Epithelial cell of proximal tubule (primary cell): ENCODE data around the gene POU6F2. TPM values are rescaled to one million over a fixed set of nuclear protein-coding genes. Genes with fewer than 3 reads are reported as not detected.
"Not testable (repeated sequence)": the region's sequence is repeated elsewhere in the genome, so short reads cannot be mapped to it uniquely, and the experiment has no call there.

Source experiments
- DNase-seq: peaks from one replicate; pipeline ENCODE4 v3.0.0-alpha.2; 2011; ENCODE audit warnings: low read depth
- H3K4me3 ChIP-seq: 2 replicates; pipeline ENCODE4 v1.5.1; 2011; ENCODE audit warnings: low read depth, mild to moderate bottlenecking, low read length
- CTCF ChIP-seq: conservative IDR thresholded peaks from 2 replicates; pipeline ENCODE4 v1.5.1; 2012; ENCODE audit warnings: low read depth, mild to moderate bottlenecking, low read length
- total RNA-seq: library from RNA; depleted of rRNA; stranded (reverse); fragments of >200 nt; gene quantifications from 2 replicates; pipeline ENCODE4 v1.2.3, GENCODE V29; 2015

The POU6F2 gene
- total RNA-seq, 1 donor from 2014 or later = not detected

GRCh38 chr7:39186131-39186530 is 208.4 kb downstream of the POU6F2 start:
- no peak overlapping the region for H3K4me3 ChIP-seq
- no peak for DNase-seq
- TF ChIP-seq CTCF = no peak

GRCh38 chr7:39186671-39187070 is 209.0 kb downstream of the POU6F2 start:
- TF ChIP-seq CTCF = no peak
- no peak overlapping the region for H3K4me3 ChIP-seq
- no peak for DNase-seq

GRCh38 chr7:39187130-39187529 is 209.4 kb downstream of the POU6F2 start:
- no peak for DNase-seq
- H3K4me3 ChIP-seq = no peak overlapping the region
- no peak for TF ChIP-seq CTCF

- no peak overlapping the region for H3K4me3 ChIP-seq
- TF ChIP-seq CTCF = no peak
- DNase-seq = no peak
Measured at GRCh38 chr7:39192476-39192875, 214.8 kb downstream of the POU6F2 start.

GRCh38 chr7:39194388-39194787 is 216.7 kb downstream of the POU6F2 start:
- not testable (repeated sequence) for DNase-seq, H3K4me3 ChIP-seq

GRCh38 chr7:39195967-39196366 is 218.3 kb downstream of the POU6F2 start:
- no peak overlapping the region for H3K4me3 ChIP-seq
- TF ChIP-seq CTCF = no peak
- DNase-seq = no peak

GRCh38 chr7:39197831-39198230 is 220.1 kb downstream of the POU6F2 start:
- TF ChIP-seq CTCF = no peak
- no peak for DNase-seq
- no peak overlapping the region for H3K4me3 ChIP-seq

- no peak for DNase-seq
- no peak overlapping the region for H3K4me3 ChIP-seq
- TF ChIP-seq CTCF = no peak
Measured at GRCh38 chr7:39198556-39198955, 220.8 kb downstream of the POU6F2 start.
